ENCODE data around the gene GRID2. TPM values are rescaled to one million over a fixed set of nuclear protein-coding genes. Genes with fewer than 3 reads are reported as not detected.

GRID2 gene
- total RNA-seq, 2 experiments from 2014 or later = not detected

GRCh38 chr4:93467484-93468155 is 1163.9 kb downstream of the GRID2 start:
- DNase-seq = no peak
- no peaks in the 10 kb centered on the region for H3K27me3 Mint-ChIP-seq
- no peak overlapping the region for H3K27ac Mint-ChIP-seq
- H3K9me3 Mint-ChIP-seq = no peaks in the 10 kb centered on the region
- no peaks in the 10 kb centered on the region for H3K36me3 Mint-ChIP-seq
- H3K4me1 Mint-ChIP-seq = no peaks in the 10 kb centered on the region
- no peak overlapping the region for H3K4me3 Mint-ChIP-seq

- Mint-ChIP-seq H3K9me3 (no peaks in the 10 kb centered on the region), H3K4me1 (no peaks in the 10 kb centered on the region), H3K27me3 (no peaks in the 10 kb centered on the region), H3K4me3 (no peak overlapping the region), H3K27ac (no peak overlapping the region), H3K36me3 (no peaks in the 10 kb centered on the region)
- DNase-seq = no peak
Measured at GRCh38 chr4:93469560-93469959, 1165.8 kb downstream of the GRID2 start.

GRCh38 chr4:93475730-93476129 is 1172.0 kb downstream of the GRID2 start:
- no peaks in the 10 kb centered on the region for H3K9me3 Mint-ChIP-seq
- H3K27me3 Mint-ChIP-seq = no peaks in the 10 kb centered on the region
- H3K27ac Mint-ChIP-seq = no peak overlapping the region
- H3K4me3 Mint-ChIP-seq = no peak overlapping the region
- H3K36me3 Mint-ChIP-seq = no peaks in the 10 kb centered on the region
- DNase-seq = no peak
- H3K4me1 Mint-ChIP-seq = no peaks in the 10 kb centered on the region

- Mint-ChIP-seq H3K4me3 (no peak overlapping the region), H3K27me3 (no peaks in the 10 kb centered on the region), H3K4me1 (no peaks in the 10 kb centered on the region), H3K27ac (no peak overlapping the region), H3K9me3 (no peaks in the 10 kb centered on the region), H3K36me3 (no peaks in the 10 kb centered on the region)
- no peak for DNase-seq
Measured at GRCh38 chr4:93478805-93479204, 1175.0 kb downstream of the GRID2 start.

DNA sequence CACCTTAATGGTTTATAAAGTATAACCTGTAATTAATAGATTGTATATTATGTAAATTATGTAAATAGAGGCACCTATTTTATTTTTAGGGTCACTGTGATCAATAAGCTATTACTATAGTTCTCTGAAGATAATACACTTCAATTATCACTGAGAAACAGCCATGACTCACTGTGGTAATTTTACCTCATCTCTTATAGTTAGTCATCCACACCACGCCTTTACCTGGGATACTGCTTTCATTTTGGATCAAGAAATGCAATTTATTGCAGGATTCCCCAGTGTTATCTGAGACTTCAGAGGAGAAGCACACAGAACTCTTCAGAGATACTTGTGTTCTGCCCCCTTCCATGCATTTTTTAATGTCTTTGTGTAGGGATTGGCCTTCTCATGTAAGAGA is 1176.7 kb downstream of the GRID2 start:
- no peak overlapping the region for H3K4me3 Mint-ChIP-seq
- no peak for DNase-seq
- H3K27me3 Mint-ChIP-seq = no peaks in the 10 kb centered on the region
- no peaks in the 10 kb centered on the region for H3K4me1 Mint-ChIP-seq
- no peaks in the 10 kb centered on the region for H3K36me3 Mint-ChIP-seq
- H3K9me3 Mint-ChIP-seq = no peaks in the 10 kb centered on the region
- H3K27ac Mint-ChIP-seq = no peak overlapping the region

DNA sequence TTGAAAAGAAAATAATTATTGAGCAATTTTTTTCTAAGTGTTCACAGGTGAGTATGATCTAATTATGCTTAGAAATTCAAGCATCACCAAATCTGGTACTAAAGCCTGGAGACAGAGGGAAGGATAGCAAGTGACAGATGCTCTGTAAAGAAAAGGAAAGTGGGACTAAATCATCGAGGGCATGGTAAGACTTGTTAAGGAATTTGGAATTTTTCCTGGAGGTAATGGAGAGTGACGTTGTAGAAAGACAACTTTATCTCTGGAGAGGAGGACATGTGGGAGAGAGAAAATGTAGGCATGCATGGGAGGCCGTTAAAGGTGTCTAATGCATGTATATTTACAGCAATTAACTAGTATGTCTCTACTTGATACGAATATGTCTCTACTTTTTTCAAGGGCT is 1191.6 kb downstream of the GRID2 start:
- Mint-ChIP-seq H3K4me1 (no peaks in the 10 kb centered on the region), H3K4me3 (no peak overlapping the region), H3K9me3 (peaks cover 2% of the 10 kb centered on the region), H3K27ac (no peak overlapping the region), H3K27me3 (no peaks in the 10 kb centered on the region), H3K36me3 (no peaks in the 10 kb centered on the region)
- DNase-seq = no peak

DNA sequence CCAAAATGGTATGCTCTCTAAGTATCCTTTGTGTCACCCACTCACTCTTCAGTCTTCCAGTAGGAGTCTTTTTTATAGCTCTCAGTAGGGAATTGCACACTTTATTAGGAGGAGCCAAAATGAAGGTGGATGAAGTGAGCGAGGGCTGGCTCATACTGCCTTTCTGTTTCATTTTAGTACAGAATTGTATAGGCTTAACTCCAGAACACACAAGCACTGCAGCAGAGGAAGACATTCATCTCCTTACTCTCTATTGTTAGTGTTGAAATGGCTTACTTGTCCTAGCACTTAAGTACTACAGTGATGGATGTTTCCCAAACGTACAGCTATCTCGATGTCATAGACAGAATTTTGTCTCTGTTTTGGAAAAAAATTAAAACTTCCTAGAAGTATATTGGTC is 1197.5 kb downstream of the GRID2 start:
- Mint-ChIP-seq H3K27me3 (no peaks in the 10 kb centered on the region), H3K4me1 (no peaks in the 10 kb centered on the region)

DNA sequence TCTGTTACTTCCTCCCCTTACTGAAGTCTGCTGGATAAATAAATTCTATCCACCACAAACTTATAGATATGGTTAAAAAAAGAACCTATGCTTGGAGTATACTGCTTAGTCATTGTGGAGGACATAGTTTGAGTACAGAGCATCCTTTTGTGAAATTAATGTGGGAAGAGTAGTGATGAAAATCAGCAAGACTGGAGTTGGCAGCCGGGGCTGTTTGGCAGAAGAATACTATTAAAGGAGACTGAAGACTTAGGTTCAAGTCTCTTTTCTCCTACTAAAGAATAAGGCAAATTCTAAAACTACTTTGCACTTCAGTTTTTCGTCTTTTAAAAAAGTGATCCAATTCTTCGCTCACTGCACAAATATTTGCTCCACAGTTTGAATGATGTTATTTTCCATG is 1198.2 kb downstream of the GRID2 start:
- no peak for DNase-seq
- Mint-ChIP-seq H3K27me3 (no peaks in the 10 kb centered on the region), H3K9me3 (no peaks in the 10 kb centered on the region), H3K4me3 (no peak overlapping the region), H3K36me3 (no peaks in the 10 kb centered on the region), H3K27ac (no peak overlapping the region), H3K4me1 (no peaks in the 10 kb centered on the region)

More for the DNA sequence above, 1197.5 kb downstream of the GRID2 start:
- no peaks in the 10 kb centered on the region for H3K9me3 Mint-ChIP-seq
- no peak overlapping the region for H3K27ac Mint-ChIP-seq
- no peak for DNase-seq
- H3K36me3 Mint-ChIP-seq = no peaks in the 10 kb centered on the region
- no peak overlapping the region for H3K4me3 Mint-ChIP-seq

DNA sequence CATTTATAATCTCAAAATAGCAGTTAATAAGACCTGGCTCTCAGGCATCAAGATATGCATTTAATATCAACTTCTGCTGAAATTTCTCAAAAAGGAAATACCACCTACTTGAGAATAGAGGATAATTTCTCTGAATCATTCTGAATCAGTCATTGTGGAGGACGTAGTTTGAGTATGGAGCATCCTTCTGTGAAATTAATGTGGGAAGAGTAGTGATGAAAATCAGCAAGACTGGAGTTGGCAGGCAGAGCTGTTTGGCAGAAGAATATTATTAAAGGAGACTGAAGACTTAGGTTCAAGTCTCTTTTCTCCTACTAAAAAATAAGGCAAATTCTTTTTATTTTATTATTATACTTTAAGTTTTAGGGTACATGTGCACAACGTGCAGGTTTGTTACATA is 1199.2 kb downstream of the GRID2 start:
- Mint-ChIP-seq H3K36me3 (no peaks in the 10 kb centered on the region), H3K27ac (no peak overlapping the region), H3K9me3 (no peaks in the 10 kb centered on the region), H3K4me3 (no peak overlapping the region), H3K4me1 (no peaks in the 10 kb centered on the region), H3K27me3 (no peaks in the 10 kb centered on the region)
- DNase-seq = no peak

DNA sequence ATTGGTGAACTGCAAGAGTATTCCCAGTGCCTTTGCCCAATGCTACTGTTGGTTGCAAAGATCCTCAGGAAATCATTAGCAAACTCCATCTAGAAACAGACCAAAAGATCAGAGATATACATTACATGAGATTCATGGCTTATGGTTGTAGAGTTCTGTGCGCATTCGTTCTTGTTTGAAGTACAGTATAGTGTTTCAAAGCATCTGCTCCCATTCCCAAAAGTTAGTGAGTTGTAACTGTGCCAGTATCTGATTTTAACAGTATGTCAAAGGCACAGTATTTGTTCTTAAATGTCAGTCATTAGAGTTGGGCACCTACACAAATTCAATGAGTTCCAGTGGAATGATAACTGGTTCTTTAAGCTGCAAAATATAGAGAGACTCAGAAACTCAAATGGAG is 1210.1 kb downstream of the GRID2 start:
- no peaks in the 10 kb centered on the region for H3K9me3 Mint-ChIP-seq
- no peak overlapping the region for H3K27ac Mint-ChIP-seq
- no peaks in the 10 kb centered on the region for H3K36me3 Mint-ChIP-seq
- H3K27me3 Mint-ChIP-seq = no peaks in the 10 kb centered on the region
- H3K4me1 Mint-ChIP-seq = no peaks in the 10 kb centered on the region
- no peak for DNase-seq
- no peak overlapping the region for H3K4me3 Mint-ChIP-seq

DNA sequence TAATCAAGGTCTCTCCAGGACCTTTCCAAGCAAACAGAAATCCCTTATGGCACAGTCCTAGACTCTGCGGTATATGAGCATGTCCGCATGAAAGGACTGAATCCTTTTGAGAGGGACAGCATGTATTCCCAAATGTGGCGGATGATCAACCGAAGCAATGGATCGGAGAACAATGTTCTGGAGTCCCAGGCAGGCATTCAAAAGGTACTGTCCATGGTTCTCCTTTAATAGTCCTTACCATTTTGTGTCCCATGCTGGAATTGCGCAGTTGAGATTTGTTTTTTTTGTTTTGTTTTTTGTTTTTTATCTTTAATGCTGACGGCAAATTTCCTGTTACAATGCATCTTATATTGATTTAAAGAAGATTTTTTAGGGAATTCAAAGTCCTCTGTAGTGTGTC is 1211.4 kb downstream of the GRID2 start:
- H3K4me1 Mint-ChIP-seq = no peaks in the 10 kb centered on the region
- no peaks in the 10 kb centered on the region for H3K36me3 Mint-ChIP-seq
- H3K9me3 Mint-ChIP-seq = no peaks in the 10 kb centered on the region
- H3K27me3 Mint-ChIP-seq = no peaks in the 10 kb centered on the region
- DNase-seq = no peak
- no peak overlapping the region for H3K4me3 Mint-ChIP-seq
- H3K27ac Mint-ChIP-seq = no peak overlapping the region

- H3K9me3 Mint-ChIP-seq = peaks cover 5% of the 10 kb centered on the region
- no peak for DNase-seq
- H3K4me3 Mint-ChIP-seq = no peak overlapping the region
- H3K27ac Mint-ChIP-seq = no peak overlapping the region
- H3K27me3 Mint-ChIP-seq = no peaks in the 10 kb centered on the region
- H3K4me1 Mint-ChIP-seq = no peaks in the 10 kb centered on the region
- no peaks in the 10 kb centered on the region for H3K36me3 Mint-ChIP-seq
Measured at GRCh38 chr4:93529692-93530372, 1226.1 kb downstream of the GRID2 start.

GRCh38 chr4:93532234-93532633 is 1228.5 kb downstream of the GRID2 start:
- no peak for DNase-seq
- no peaks in the 10 kb centered on the region for H3K27me3 Mint-ChIP-seq
- no peak overlapping the region for H3K4me3 Mint-ChIP-seq
- H3K9me3 Mint-ChIP-seq = peaks cover 4% of the 10 kb centered on the region
- H3K4me1 Mint-ChIP-seq = no peaks in the 10 kb centered on the region
- H3K36me3 Mint-ChIP-seq = no peaks in the 10 kb centered on the region
- no peak overlapping the region for H3K27ac Mint-ChIP-seq

DNA sequence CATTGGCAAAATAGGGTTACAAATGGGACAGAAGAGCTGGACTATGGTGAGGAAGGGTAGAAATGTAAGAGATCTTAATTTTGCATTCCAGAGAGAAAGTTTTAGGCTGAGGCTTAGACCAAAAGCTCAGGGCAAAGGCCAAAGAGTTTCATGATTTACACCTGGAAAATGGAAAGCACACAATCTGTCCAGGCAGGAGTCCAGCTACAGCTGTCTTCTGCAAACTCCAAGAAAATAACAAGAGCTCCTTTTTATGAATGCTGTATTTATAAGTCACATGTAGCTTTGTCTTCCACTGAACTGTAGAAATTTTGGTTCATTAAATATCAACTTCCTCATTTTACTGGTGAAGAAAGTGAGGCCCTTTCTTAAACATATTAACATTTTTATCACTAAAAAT is 1236.8 kb downstream of the GRID2 start:
- Mint-ChIP-seq H3K4me1 (no peaks in the 10 kb centered on the region), H3K4me3 (no peak overlapping the region), H3K27ac (no peak overlapping the region), H3K9me3 (no peaks in the 10 kb centered on the region), H3K27me3 (no peaks in the 10 kb centered on the region), H3K36me3 (no peaks in the 10 kb centered on the region)
- DNase-seq = no peak

GRCh38 chr4:93561842-93562241 is 1258.1 kb downstream of the GRID2 start:
- H3K27me3 Mint-ChIP-seq = no peaks in the 10 kb centered on the region
- DNase-seq = no peak
- no peaks in the 10 kb centered on the region for H3K4me1 Mint-ChIP-seq
- H3K4me3 Mint-ChIP-seq = no peak overlapping the region
- no peaks in the 10 kb centered on the region for H3K36me3 Mint-ChIP-seq
- H3K9me3 Mint-ChIP-seq = peaks cover 10% of the 10 kb centered on the region
- no peak overlapping the region for H3K27ac Mint-ChIP-seq

DNA sequence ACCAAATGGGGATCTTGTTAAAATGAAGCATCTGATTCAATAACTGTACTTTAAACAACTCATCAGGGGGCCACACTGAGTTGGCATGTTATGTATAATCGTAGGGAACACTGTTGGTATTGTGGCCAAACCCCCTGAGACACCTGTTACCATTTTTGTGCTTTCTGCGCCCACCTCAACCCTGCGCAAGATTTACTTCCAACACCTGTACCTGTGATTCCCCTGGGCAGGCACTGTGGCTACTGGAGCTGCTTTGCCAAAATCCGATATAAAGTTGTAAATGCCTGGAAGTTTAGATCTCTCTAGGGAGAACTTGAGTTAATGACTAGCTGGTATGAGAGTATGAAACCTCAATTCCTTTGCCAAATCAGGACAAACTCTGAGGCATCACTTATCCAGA is 1265.0 kb downstream of the GRID2 start:
- H3K4me1 Mint-ChIP-seq = no peaks in the 10 kb centered on the region
- peaks cover 3% of the 10 kb centered on the region for H3K9me3 Mint-ChIP-seq
- no peak for DNase-seq
- no peaks in the 10 kb centered on the region for H3K27me3 Mint-ChIP-seq
- no peak overlapping the region for H3K4me3 Mint-ChIP-seq
- H3K27ac Mint-ChIP-seq = no peak overlapping the region
- no peaks in the 10 kb centered on the region for H3K36me3 Mint-ChIP-seq

Data from activated naive CD8-positive, alpha-beta T cell treated with anti-CD3 and anti-CD28 coated beads for 36 hours (primary cell).